Stimulated activated CD8-positive, alpha-beta memory T cell treated with anti-CD3 and anti-CD28 coated beads, Interleukin-15, amount 100 ng/mL, for 1 hour (primary cell): ENCODE data around the gene ECE1.
"Not testable (repeated sequence)": the region's sequence is repeated elsewhere in the genome, so short reads cannot be mapped to it uniquely, and the experiment has no call there.

Experiments
- DNase-seq: peaks from one replicate; pipeline ENCODE4 v3.0.0-alpha.2; 2020; ENCODE audit warnings: low read depth

The ECE1 gene

DNA sequence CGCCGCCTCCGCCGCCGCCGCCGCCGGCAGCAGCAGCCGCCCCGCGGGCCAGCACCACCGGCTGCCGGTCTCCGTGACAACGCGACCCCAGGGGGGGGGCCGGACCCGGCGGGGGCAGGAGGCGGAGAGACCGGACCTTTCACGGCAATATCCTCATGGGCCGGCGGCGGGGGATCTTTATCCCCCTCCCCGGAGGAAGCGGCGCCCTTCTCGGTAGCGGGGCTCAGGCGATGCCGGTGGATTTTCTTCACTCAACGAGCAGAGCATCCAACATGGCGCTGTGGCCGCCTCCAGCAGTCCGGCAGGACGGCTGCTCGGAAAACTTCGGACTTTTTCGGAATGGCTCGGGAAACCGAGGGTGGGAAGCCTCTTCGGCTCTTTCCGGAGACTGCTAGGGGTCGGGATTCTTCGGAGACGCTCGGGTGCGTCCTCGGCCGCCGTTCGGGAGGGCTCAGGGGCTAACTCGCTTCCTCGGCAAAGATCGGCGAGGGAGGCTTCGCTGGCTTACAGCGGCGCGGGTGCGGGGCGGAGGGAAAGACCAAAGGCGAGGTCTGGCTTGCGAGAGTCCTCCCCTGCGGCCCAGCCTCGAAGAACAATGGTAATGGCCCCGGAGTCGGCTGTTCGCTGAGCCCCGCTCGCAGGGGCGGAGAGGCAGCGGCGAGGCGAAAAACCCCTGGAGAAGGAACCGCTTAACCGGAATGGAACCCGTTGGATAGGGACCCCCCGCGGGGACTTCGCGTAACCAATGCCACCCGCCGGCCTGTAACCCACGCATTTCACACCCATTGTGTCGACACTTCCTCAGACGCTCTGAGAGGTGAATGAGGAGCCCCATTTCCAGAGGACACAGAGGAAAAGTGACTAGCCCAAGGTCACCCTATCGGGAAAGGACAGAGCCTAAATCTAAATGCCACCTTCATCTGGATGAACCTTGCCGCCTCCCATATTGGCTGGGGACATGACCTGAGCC lies 113.4 kb downstream of the ECE1 start, which contains the start of gene EIF4G3:
Gene EIF4G3, minus strand, starts transcription at position 312 of the 970 bp plus-strand sequence. CDS start 174,155 bp downstream, outside the sequence.
- DNase-seq: peak; percentile 100

DNA sequence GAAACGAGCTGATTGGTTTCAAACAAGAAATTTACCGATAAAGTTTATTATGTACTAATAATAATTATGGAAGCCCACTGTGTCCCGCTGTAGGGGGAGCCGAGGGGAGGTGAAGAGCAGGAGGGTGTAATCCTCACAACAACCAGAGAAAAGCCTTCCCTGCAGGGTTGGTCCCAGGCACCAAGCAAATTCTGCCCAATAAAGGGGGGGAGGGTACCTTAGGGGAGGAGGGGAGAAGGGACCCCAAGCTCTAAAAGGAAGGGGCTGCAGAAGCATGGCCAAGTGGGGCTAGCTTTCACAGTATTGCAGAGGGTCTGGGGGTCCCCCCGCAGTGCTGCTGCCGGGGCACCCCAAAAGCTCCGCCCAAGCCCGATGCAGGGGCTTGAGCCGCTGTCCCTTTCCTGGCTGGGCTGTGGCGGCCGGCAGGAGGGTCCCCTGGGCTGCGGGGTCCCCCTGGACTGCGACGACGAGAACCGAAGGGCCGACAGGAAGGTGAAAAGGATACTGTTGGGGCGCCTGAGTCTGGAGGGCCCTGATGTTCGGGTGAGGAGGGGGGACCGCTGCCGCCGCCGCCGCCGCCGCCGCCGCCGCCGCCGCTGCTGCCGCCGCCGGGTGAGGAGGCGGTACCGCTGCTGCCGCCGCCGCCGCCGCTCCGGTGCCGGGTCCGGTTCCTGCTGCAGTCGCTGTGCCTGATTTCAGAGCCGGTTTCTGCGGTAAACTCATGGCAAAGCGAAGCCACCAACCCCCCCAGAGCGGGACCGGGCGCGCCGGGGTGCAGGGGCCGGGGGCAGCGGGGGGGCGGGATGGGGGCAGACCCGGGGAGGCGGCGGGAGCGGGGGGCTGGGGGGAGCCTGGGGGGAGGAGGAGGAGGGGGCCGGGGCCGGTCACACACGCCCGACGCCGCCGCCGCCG lies 114.3 kb downstream of the ECE1 start:
- DNase-seq: peak; percentile 10

DNA sequence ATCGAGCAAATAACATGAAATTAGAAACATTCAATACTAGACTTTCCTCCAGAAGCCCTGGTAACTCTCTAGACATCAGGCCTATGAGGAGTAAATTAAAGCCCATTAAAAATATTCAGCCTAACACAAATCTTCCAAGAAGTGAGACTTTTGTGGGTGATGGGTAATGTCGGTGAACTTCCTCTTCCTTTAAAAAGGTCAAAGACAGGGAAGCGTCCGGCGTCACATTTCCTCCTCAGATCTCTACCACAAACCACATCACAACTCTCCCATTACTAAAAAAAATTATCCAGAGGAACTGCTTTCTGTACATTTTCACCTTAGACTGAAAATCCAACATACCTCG lies 115.0 kb downstream of the ECE1 start:
- no peak for DNase-seq

DNA sequence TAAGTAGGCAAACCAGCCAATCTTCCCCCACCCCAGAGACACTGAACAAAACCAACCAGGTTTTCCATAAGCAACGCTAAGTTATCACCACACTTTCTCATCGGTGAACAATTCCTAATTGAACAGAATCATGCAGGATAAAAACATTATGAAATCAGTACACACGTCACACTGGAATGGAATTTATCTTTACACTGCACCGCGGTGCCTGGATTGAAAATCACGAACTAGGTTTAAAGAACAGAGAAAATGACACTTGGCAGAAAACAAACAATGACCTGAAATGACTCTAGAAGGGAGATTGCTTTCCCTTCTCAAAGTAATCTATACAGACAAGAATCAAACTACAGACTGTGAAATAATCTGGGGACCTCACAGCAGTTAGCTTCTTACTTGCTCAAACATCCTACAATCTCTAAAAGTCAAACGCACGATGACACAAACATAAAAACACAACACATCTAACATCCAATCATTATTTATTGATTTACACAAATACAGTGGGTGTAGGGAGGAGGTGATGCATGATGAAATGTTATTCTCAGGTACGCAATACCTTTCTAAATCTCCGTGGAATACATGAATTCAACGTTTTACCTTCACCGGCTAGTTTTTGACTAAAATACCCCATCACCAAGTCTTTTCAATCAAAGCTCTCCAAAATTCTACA lies 115.5 kb downstream of the ECE1 start:
- DNase-seq: no peak

DNA sequence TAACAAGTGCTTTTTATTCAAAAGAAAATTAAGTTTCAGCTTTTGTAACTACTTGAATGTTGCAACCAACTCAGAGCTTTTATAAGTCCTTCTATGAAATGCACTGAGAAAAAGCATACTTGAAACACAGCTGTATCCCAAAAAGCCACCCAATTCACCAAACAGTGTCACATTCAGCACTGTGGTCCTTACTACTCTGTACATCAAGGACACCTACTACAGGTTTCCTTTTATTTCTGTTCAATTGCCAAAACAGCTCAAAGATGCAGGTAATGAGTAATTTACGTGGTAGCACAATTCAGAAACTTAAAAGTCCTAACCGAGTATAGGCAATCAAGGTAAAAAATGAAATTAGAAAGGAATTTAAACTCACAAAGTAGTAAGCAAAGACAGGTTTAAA lies 116.0 kb downstream of the ECE1 start:
- no peak for DNase-seq

DNA sequence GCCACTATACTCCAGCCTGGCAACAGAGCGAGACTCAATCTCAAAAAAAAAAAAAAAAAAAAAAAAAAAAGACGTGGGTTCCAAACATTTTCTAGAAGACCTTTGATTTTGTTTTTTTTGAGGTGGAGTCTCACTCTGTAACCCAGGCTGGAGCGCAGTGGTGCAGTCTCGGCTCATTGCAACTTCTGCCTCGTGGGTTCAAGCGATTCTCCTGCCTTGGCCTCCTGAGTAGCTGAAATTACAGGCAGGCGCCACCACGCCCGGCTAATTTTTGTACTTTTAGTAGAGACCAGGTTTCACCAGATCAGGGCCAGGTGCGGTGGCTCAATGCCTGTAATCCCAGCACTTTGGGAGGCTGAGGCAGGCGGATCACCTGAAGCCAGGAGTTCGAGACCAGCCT lies 117.2 kb downstream of the ECE1 start:
- DNase-seq: not testable (repeated sequence)

DNA sequence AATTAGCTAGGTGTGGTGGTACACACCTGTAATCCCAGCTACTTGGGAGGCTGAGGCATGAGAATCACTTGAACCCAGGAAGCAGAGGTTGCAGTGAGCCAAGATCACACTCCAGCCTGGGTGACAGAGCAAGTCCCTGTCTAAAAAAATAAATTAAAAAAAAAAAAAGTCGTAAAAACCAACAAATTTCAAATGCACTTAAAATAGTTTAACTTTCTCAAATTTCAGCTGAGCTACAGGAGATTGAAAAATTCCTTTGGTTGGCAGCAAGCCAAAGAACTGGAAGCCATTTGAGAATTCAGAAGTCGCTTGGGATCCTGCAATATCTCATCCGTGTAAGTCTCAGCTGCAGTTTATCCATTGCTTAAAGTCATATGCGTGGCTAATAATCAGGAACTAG lies 119.4 kb downstream of the ECE1 start:
- not testable (repeated sequence) for DNase-seq

DNA sequence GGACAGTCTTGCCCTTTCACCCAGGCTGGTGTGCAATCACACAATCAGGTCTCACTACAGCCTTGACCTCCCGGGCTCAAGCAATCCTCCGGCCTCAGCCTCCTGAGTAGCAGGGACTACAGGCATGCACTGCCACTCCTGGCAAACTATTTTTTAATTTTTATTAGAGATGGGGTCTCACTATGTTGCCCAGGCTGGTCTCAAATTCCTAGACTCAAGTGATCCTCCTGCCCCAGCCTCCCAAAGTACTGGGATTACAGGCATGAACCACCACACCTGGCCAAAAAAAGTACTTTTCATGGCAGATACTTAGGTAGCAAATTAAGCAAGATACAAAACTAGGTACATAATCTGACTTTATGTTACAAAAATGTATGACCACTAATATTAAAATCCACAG lies 121.8 kb downstream of the ECE1 start:
- no peak for DNase-seq
